ENCODE data around the gene HARS2.
"Not testable (repeated sequence)": the region's sequence is repeated elsewhere in the genome, so short reads cannot be mapped to it uniquely, and the experiment has no call there.

Gene HARS2

GRCh38 chr5:140720738-140721137 lies 29.5 kb downstream of the HARS2 start:
- H3K36me3 ChIP-seq (ENCODE audit: control insufficient read depth in 2 of 2, insufficient read depth in 2 of 2, low read length in 2 of 2); H3K27ac ChIP-seq (ENCODE audit: low read depth in 2 of 2, low read length in 2 of 2); H3K4me3 ChIP-seq (ENCODE audit: low read length in 2 of 2); H3K9ac ChIP-seq (ENCODE audit: low read depth in 1 of 2, low read length in 2 of 2); H3K27me3 ChIP-seq (ENCODE audit: control insufficient read depth in 2 of 2, insufficient read depth in 2 of 2, low read length in 2 of 2); H3K9me3 ChIP-seq (ENCODE audit: control insufficient read depth in 2 of 2, low read length in 2 of 2); H3K4me1 ChIP-seq (ENCODE audit: control insufficient read depth in 2 of 2, insufficient read depth in 2 of 2, low read length in 2 of 2): not testable (repeated sequence)

DNA sequence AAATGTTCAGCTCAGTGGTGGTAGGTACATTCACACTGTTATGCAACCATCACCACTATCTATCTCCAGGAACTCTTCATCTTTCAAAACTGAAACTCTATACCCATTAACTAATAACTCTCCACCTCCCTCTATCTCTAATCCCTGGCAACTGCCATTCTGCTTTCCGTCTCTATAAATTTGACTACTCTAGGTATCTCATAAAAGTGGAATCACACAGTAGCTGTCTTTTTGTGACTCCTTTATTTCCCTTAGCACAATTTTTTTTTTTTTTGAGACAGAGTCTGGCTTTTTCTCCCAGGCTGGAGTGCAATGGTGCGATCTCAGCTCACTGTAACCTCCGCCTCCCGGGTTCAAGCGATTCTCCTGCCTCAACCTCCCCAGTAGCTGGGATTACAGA lies 30.1 kb downstream of the HARS2 start:
- H3K27me3 ChIP-seq (ENCODE audit: control insufficient read depth in 2 of 2, insufficient read depth in 2 of 2, low read length in 2 of 2); H3K4me1 ChIP-seq (ENCODE audit: control insufficient read depth in 2 of 2, insufficient read depth in 2 of 2, low read length in 2 of 2); H3K36me3 ChIP-seq (ENCODE audit: control insufficient read depth in 2 of 2, insufficient read depth in 2 of 2, low read length in 2 of 2); H3K9ac ChIP-seq (ENCODE audit: low read depth in 1 of 2, low read length in 2 of 2); H3K27ac ChIP-seq (ENCODE audit: low read depth in 2 of 2, low read length in 2 of 2); H3K4me3 ChIP-seq (ENCODE audit: low read length in 2 of 2); H3K9me3 ChIP-seq (ENCODE audit: control insufficient read depth in 2 of 2, low read length in 2 of 2): not testable (repeated sequence)

- Histone ChIP-seq H3K9me3 (ENCODE audit: control insufficient read depth in 2 of 2, low read length in 2 of 2) (no peaks in the 10 kb centered on the region), H3K4me1 (ENCODE audit: control insufficient read depth in 2 of 2, insufficient read depth in 2 of 2, low read length in 2 of 2) (no peaks in the 10 kb centered on the region), H3K27me3 (ENCODE audit: control insufficient read depth in 2 of 2, insufficient read depth in 2 of 2, low read length in 2 of 2) (no peaks in the 10 kb centered on the region), H3K27ac (ENCODE audit: low read depth in 2 of 2, low read length in 2 of 2) (no peak overlapping the region), H3K36me3 (ENCODE audit: control insufficient read depth in 2 of 2, insufficient read depth in 2 of 2, low read length in 2 of 2) (no peaks in the 10 kb centered on the region), H3K9ac (ENCODE audit: low read depth in 1 of 2, low read length in 2 of 2) (no peak overlapping the region), H3K4me3 (ENCODE audit: low read length in 2 of 2) (no peak overlapping the region)
Measured at GRCh38 chr5:140725799-140726471, 34.7 kb downstream of the HARS2 start.

DNA sequence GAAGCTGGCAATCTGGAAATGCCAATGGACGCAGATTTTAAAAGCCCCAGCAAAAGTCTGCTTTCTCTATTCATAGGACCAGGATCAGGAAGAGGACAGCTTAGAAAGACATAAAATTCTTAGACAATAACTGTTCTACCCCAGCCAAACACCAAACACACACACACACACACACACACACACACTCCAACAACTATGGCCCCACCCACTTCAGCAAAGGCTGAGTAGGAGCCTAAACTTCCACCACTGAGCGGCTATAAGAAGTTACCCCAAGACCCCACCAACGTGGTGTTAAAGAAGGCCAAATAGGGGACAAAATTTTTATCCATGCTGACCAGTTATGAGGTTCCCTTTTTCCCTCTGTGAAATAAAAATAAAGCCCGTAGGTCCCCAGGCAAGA lies 41.8 kb downstream of the HARS2 start:
- H3K27ac ChIP-seq (ENCODE audit: low read depth in 2 of 2, low read length in 2 of 2) = no peak overlapping the region
- no peak overlapping the region for H3K9ac ChIP-seq (ENCODE audit: low read depth in 1 of 2, low read length in 2 of 2)
- H3K36me3 ChIP-seq (ENCODE audit: control insufficient read depth in 2 of 2, insufficient read depth in 2 of 2, low read length in 2 of 2) = no peaks in the 10 kb centered on the region
- no peaks in the 10 kb centered on the region for H3K9me3 ChIP-seq (ENCODE audit: control insufficient read depth in 2 of 2, low read length in 2 of 2)
- peaks cover 0 to 3% of the 10 kb centered on the region in 2 donors for H3K27me3 ChIP-seq (ENCODE audit: control insufficient read depth in 2 of 2, insufficient read depth in 2 of 2, low read length in 2 of 2)
- H3K4me1 ChIP-seq (ENCODE audit: control insufficient read depth in 2 of 2, insufficient read depth in 2 of 2, low read length in 2 of 2) = no peaks in the 10 kb centered on the region
- no peak overlapping the region for H3K4me3 ChIP-seq (ENCODE audit: low read length in 2 of 2)

GRCh38 chr5:140734354-140734753 lies 43.1 kb downstream of the HARS2 start:
- Histone ChIP-seq H3K36me3 (ENCODE audit: control insufficient read depth in 2 of 2, insufficient read depth in 2 of 2, low read length in 2 of 2) (no peaks in the 10 kb centered on the region), H3K4me1 (ENCODE audit: control insufficient read depth in 2 of 2, insufficient read depth in 2 of 2, low read length in 2 of 2) (no peaks in the 10 kb centered on the region), H3K27me3 (ENCODE audit: control insufficient read depth in 2 of 2, insufficient read depth in 2 of 2, low read length in 2 of 2) (peaks cover 0 to 3% of the 10 kb centered on the region in 2 donors), H3K4me3 (ENCODE audit: low read length in 2 of 2) (no peak overlapping the region), H3K27ac (ENCODE audit: low read depth in 2 of 2, low read length in 2 of 2) (no peak overlapping the region), H3K9me3 (ENCODE audit: control insufficient read depth in 2 of 2, low read length in 2 of 2) (no peaks in the 10 kb centered on the region), H3K9ac (ENCODE audit: low read depth in 1 of 2, low read length in 2 of 2) (no peak overlapping the region)

DNA sequence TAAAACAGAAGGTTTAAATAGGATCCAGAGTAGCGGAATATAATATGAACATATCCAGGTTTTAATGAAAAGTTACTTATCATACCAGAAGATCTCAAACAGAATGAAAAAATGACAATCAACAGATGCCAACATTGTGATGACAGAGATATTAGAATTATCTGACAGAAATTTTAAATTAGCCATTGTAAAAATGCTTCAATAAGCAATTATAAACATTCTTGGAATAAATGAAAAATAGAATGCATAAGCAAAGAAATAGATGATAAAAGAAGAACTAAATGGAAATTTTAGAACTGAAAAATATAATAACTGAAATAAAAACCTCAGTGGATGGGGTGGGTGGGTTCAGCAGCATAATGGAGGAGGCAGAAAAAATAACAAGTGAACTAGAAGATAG lies 46.2 kb downstream of the HARS2 start:
- Histone ChIP-seq H3K36me3 (ENCODE audit: control insufficient read depth in 2 of 2, insufficient read depth in 2 of 2, low read length in 2 of 2) (no peaks in the 10 kb centered on the region), H3K4me1 (ENCODE audit: control insufficient read depth in 2 of 2, insufficient read depth in 2 of 2, low read length in 2 of 2) (no peaks in the 10 kb centered on the region), H3K9me3 (ENCODE audit: control insufficient read depth in 2 of 2, low read length in 2 of 2) (no peaks in the 10 kb centered on the region), H3K27me3 (ENCODE audit: control insufficient read depth in 2 of 2, insufficient read depth in 2 of 2, low read length in 2 of 2) (peaks cover 0 to 3% of the 10 kb centered on the region in 2 donors), H3K27ac (ENCODE audit: low read depth in 2 of 2, low read length in 2 of 2) (no peak overlapping the region), H3K4me3 (ENCODE audit: low read length in 2 of 2) (no peak overlapping the region), H3K9ac (ENCODE audit: low read depth in 1 of 2, low read length in 2 of 2) (no peak overlapping the region)

DNA sequence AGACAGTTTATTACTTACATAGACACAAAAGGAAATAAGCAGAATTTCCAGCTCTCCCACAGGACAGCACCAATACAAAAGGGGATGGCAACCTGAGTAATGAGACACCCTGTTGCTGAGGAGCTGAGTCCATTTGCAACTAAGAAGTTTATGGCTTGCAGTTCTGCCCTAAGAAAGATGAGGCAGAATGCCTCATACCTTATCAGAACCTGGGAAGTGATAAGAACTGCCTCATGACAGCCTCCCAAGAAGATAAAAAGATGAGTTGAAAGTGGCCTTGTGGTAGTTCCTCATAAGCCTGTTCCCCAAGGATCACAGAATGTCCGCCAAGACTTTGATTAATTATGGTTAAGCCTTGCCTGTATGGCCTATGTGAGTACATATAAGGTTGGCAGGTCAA lies 50.7 kb downstream of the HARS2 start:
- Histone ChIP-seq H3K4me1 (ENCODE audit: control insufficient read depth in 2 of 2, insufficient read depth in 2 of 2, low read length in 2 of 2) (no peaks in the 10 kb centered on the region), H3K4me3 (ENCODE audit: low read length in 2 of 2) (no peak overlapping the region), H3K9me3 (ENCODE audit: control insufficient read depth in 2 of 2, low read length in 2 of 2) (peaks cover 0 to 2% of the 10 kb centered on the region in 2 donors), H3K36me3 (ENCODE audit: control insufficient read depth in 2 of 2, insufficient read depth in 2 of 2, low read length in 2 of 2) (no peaks in the 10 kb centered on the region), H3K27me3 (ENCODE audit: control insufficient read depth in 2 of 2, insufficient read depth in 2 of 2, low read length in 2 of 2) (peaks cover 0 to 3% of the 10 kb centered on the region in 2 donors), H3K27ac (ENCODE audit: low read depth in 2 of 2, low read length in 2 of 2) (no peak overlapping the region), H3K9ac (ENCODE audit: low read depth in 1 of 2, low read length in 2 of 2) (no peak overlapping the region)
